Measurements from ENCODE around the gene ZNF782. TPM values are rescaled to one million over a fixed set of nuclear protein-coding genes. Genes with fewer than 3 reads are reported as not detected.

ZNF782 gene
- total RNA-seq, 1 donor from 2014 or later: 7.9 TPM

GRCh38 chr9:96781552-96781951 lies 72.8 kb downstream of the ZNF782 start:
- peaks cover 18% of the 10 kb centered on the region for H3K4me1 Mint-ChIP-seq
- peaks cover 20% of the 10 kb centered on the region for H3K36me3 Mint-ChIP-seq (ENCODE audit: low read depth)
- H3K9me3 Mint-ChIP-seq: peaks cover 14% of the 10 kb centered on the region
- no peak overlapping the region for H3K27ac Mint-ChIP-seq (ENCODE audit: unreplicated experiment)
- no peaks in the 10 kb centered on the region for H3K27me3 Mint-ChIP-seq (ENCODE audit: low read depth)
- TF ChIP-seq CTCF (conservative IDR thresholded peaks at IDR 0.05): no peak
- peak overlapping the region; percentile 49 for H3K4me3 Mint-ChIP-seq
- no peak for DNase-seq (ENCODE audit: low read depth, low spot score)

DNA sequence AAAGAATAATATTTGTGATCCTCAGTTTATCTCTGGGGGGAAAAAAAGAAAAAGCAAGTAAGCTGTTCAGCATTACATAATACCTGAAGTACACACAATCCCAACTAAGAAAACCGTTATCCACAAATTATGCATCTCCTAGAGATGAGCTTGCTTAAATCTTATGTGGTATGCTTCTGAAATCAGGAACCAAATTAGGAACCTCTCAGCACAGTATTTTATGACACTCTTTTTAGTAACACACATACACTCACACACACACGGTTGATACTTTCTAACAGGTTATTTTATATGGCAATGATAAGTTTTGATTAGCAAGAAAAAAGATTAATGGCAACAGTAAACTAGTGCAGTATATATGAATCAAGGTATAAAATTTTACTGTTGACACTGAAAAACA lies 75.2 kb downstream of the ZNF782 start:
- peaks cover 10% of the 10 kb centered on the region for H3K9me3 Mint-ChIP-seq
- peaks cover 22% of the 10 kb centered on the region for H3K36me3 Mint-ChIP-seq (ENCODE audit: low read depth)
- DNase-seq (ENCODE audit: low read depth, low spot score): no peak
- H3K27me3 Mint-ChIP-seq (ENCODE audit: low read depth): no peaks in the 10 kb centered on the region
- no peak for TF ChIP-seq CTCF (conservative IDR thresholded peaks at IDR 0.05)
- H3K27ac Mint-ChIP-seq (ENCODE audit: unreplicated experiment): no peak overlapping the region
- H3K4me3 Mint-ChIP-seq: peak overlapping the region; percentile 97
- peaks cover 18% of the 10 kb centered on the region for H3K4me1 Mint-ChIP-seq

GRCh38 chr9:96777426-96777864 lies 76.9 kb downstream of the ZNF782 start:
- peak overlapping the region; percentile 57 for H3K27ac Mint-ChIP-seq (ENCODE audit: unreplicated experiment)
- peak overlapping the region; percentile 97 for H3K4me3 Mint-ChIP-seq
- peaks cover 18% of the 10 kb centered on the region for H3K4me1 Mint-ChIP-seq
- no peak for DNase-seq (ENCODE audit: low read depth, low spot score)
- H3K27me3 Mint-ChIP-seq (ENCODE audit: low read depth): no peaks in the 10 kb centered on the region
- H3K9me3 Mint-ChIP-seq: peaks cover 6% of the 10 kb centered on the region
- no peak for TF ChIP-seq CTCF (conservative IDR thresholded peaks at IDR 0.05)
- H3K36me3 Mint-ChIP-seq (ENCODE audit: low read depth): peaks cover 23% of the 10 kb centered on the region

GRCh38 chr9:96771124-96771523 lies 83.2 kb downstream of the ZNF782 start:
- H3K36me3 Mint-ChIP-seq (ENCODE audit: low read depth): peaks cover 77% of the 10 kb centered on the region
- no peak for DNase-seq (ENCODE audit: low read depth, low spot score)
- H3K27ac Mint-ChIP-seq (ENCODE audit: unreplicated experiment): no peak overlapping the region
- H3K4me1 Mint-ChIP-seq: no peaks in the 10 kb centered on the region
- peaks cover 31% of the 10 kb centered on the region for H3K9me3 Mint-ChIP-seq
- H3K27me3 Mint-ChIP-seq (ENCODE audit: low read depth): no peaks in the 10 kb centered on the region
- no peak overlapping the region for H3K4me3 Mint-ChIP-seq
- no peak for TF ChIP-seq CTCF (conservative IDR thresholded peaks at IDR 0.05)

DNA sequence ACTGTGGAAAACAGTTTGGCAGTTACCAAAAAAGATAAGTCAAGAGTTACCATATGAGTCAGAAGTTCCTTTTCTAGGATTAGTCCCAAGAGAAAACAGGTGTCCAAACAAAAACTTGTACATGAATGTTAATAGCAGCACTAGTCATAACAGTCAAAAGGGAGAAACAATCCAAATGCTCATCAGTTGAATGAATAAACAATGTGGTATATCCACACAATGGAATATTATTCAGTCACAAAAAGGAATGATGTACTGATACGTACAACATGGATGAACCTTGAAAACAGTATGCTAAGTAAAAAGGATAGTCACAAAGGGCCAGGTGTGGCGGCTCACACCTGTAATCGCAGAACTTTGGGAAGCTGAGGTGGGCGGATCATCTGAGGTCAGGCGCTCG lies 84.3 kb downstream of the ZNF782 start:
- no peak overlapping the region for H3K27ac Mint-ChIP-seq (ENCODE audit: unreplicated experiment)
- H3K27me3 Mint-ChIP-seq (ENCODE audit: low read depth): no peaks in the 10 kb centered on the region
- peaks cover 89% of the 10 kb centered on the region for H3K36me3 Mint-ChIP-seq (ENCODE audit: low read depth)
- TF ChIP-seq CTCF (conservative IDR thresholded peaks at IDR 0.05): no peak
- DNase-seq (ENCODE audit: low read depth, low spot score): no peak
- peaks cover 36% of the 10 kb centered on the region for H3K9me3 Mint-ChIP-seq
- no peak overlapping the region for H3K4me3 Mint-ChIP-seq
- H3K4me1 Mint-ChIP-seq: no peaks in the 10 kb centered on the region

Other genes starting within 250 kb of the ZNF782 start
- 29.2 and 30.5 TPM in 2 replicates for gene CDC14B, start 234.7 kb downstream of the ZNF782 start, total RNA-seq
- gene PRXL2C, start 199.2 kb downstream of the ZNF782 start, total RNA-seq: 5.9 and 6.7 TPM in 2 replicates
- 19.2 and 23.5 TPM in 2 replicates for gene ZNF510, start 76.4 kb downstream of the ZNF782 start, total RNA-seq
- not detected in 2 replicates for gene NUTM2G, start 74.3 kb upstream of the ZNF782 start, total RNA-seq
- 5.7 and 7.2 TPM in 2 replicates for gene CTSV, start 184.6 kb upstream of the ZNF782 start, total RNA-seq

All from neural crest cell (in vitro differentiated cells).